ENCODE results near the gene IGFLR1. TPM values are rescaled to one million over a fixed set of nuclear protein-coding genes. Genes with fewer than 3 reads are reported as not detected.
A peak's percentile ranks its signal among the peaks of the same experiment; 100 is the strongest.

The IGFLR1 gene
- total and polyA plus RNA-seq, 2 of the 8 experiments (the other 6 are each of a cell fraction or from before 2014, with no cell fraction given), result 8.4 to 28.9 TPM

- TF ChIP-seq CTCF (IDR thresholded peaks at IDR 0.05; ENCODE audit: control extremely low read depth in 1 of 3, insufficient read depth in 1 of 3, low read depth in 1 of 3, low read length in 3 of 3), result peak; percentile 58 to 77 (median 67)
- TF ChIP-seq SIX5 (IDR thresholded peaks at IDR 0.05; ENCODE audit: low read depth, low read length), result peak; percentile 92
- TF ChIP-seq KDM5A (IDR thresholded peaks at IDR 0.05; ENCODE audit: low read length), result 0 out of 2 replicates have a peak, but pooled peaks have one; percentile 71
- no peak for TF ChIP-seq JUN (IDR thresholded peaks at IDR 0.05; ENCODE audit: low read depth, low read length)
- TF ChIP-seq RXRA (IDR thresholded peaks at IDR 0.05; ENCODE audit: insufficient read depth, low read depth, low read length), result 0 out of 2 replicates have a peak, but pooled peaks have one; percentile 31
- TF ChIP-seq CTBP2 (IDR thresholded peaks at IDR 0.05; ENCODE audit: borderline replicate concordance, insufficient read depth, insufficient read length, low read length), result peak; percentile 34
- TF ChIP-seq CBX5 (IDR thresholded peaks at IDR 0.05; ENCODE audit: low read depth, low read length), result no peak
- TF ChIP-seq POLR2A (IDR thresholded peaks at IDR 0.05; ENCODE audit: control extremely low read depth in 1 of 2, low read depth in 2 of 2, low read length in 2 of 2), result peak in 1 of 2 experiments; percentile 88; a peak in 1 of 3 replicates
- peak; percentile 83 for TF ChIP-seq TAF1 (IDR thresholded peaks at IDR 0.05; ENCODE audit: low read depth, low read length)
- TF ChIP-seq RNF2 (IDR thresholded peaks at IDR 0.05; ENCODE audit: borderline replicate concordance, low read depth, low read length, missing control alignments, poor library complexity, severe bottlenecking), result no peak
- TF ChIP-seq SAP30 (IDR thresholded peaks at IDR 0.05; ENCODE audit: insufficient read depth, insufficient replicate concordance, low read length), result no peak
- peak; percentile 52 for TF ChIP-seq CHD2 (IDR thresholded peaks at IDR 0.05; ENCODE audit: low read length)
Observed at GRCh38 chr19:35716801-35717664, 25.2 kb downstream of the IGFLR1 start (continued).

Data from H1 (cell line).